ENCODE measurements around the gene KCTD17. TPM values are rescaled to one million over a fixed set of nuclear protein-coding genes. Genes with fewer than 3 reads are reported as not detected.

KCTD17 gene
- total RNA-seq, 2 experiments from 2014 or later, result 30.3 to 30.6 TPM

- H3K4me1 Mint-ChIP-seq (ENCODE audit: low read depth), result peaks cover 14% of the 10 kb centered on the region
- ATAC-seq, result no peak
- H3K27me3 Mint-ChIP-seq, result no peaks in the 10 kb centered on the region
- peak overlapping the region; percentile 79 for H3K4me3 Mint-ChIP-seq
- peaks cover 7% of the 10 kb centered on the region for H3K36me3 Mint-ChIP-seq (ENCODE audit: low read depth)
- TF ChIP-seq CTCF (IDR thresholded peaks at IDR 0.05), result no peak
- ChIA-PET CTCF (interaction anchor here (1.2 kb wide), 1 partner anchor 8 kb away, joined by 3 read pairs; no protein-coding TSS in a partner anchor), POLR2A (interaction anchor here (1.0 to 1.6 kb wide), 3 partner anchors 13 to 124 kb away, joined by 3 to 7 read pairs (median 5); partner anchors contain the start of gene IL2RB)
- H3K9me3 Mint-ChIP-seq, result no peaks in the 10 kb centered on the region
- DNase-seq, result no peak
- intact Hi-C loops (cut with micrococcal nuclease), result no loop called here
- no peak overlapping the region for H3K27ac Mint-ChIP-seq
Observed at GRCh38 chr22:37053310-37054055, 1.9 kb downstream of the KCTD17 start.

- Mint-ChIP-seq H3K27ac (no peak overlapping the region), H3K4me1 (ENCODE audit: low read depth) (peaks cover 14% of the 10 kb centered on the region), H3K36me3 (ENCODE audit: low read depth) (peaks cover 7% of the 10 kb centered on the region), H3K27me3 (no peaks in the 10 kb centered on the region), H3K4me3 (no peak overlapping the region), H3K9me3 (no peaks in the 10 kb centered on the region)
- CTCF ChIA-PET, result interaction anchor here (1.2 to 1.9 kb wide), 2 partner anchors 8 to 9 kb away, joined by 3 to 16 read pairs; no protein-coding TSS in a partner anchor
- ATAC-seq, result no peak
- DNase-seq, result no peak
- intact Hi-C loops (cut with micrococcal nuclease), result no loop called here
- POLR2A ChIA-PET, result interaction anchor here (1.1 to 1.6 kb wide), 2 partner anchors 12 to 140 kb away, joined by 3 to 5 read pairs; no protein-coding TSS in a partner anchor
- no peak for TF ChIP-seq CTCF (IDR thresholded peaks at IDR 0.05)
Observed at GRCh38 chr22:37054056-37054395, 2.5 kb downstream of the KCTD17 start.

- Mint-ChIP-seq H3K27ac (no peak overlapping the region), H3K4me3 (no peak overlapping the region), H3K36me3 (ENCODE audit: low read depth) (peaks cover 7% of the 10 kb centered on the region), H3K4me1 (ENCODE audit: low read depth) (peaks cover 14% of the 10 kb centered on the region), H3K27me3 (no peaks in the 10 kb centered on the region), H3K9me3 (no peaks in the 10 kb centered on the region)
- intact Hi-C loops (cut with micrococcal nuclease), result no loop called here
- ChIA-PET POLR2A (interaction anchor here (1.1 to 1.6 kb wide), 3 partner anchors 11 to 139 kb away, joined by 3 to 5 read pairs (median 3); no protein-coding TSS in a partner anchor), CTCF (interaction anchor here (0.6 to 2.0 kb wide), 7 partner anchors 9 to 401 kb away, joined by 3 to 16 read pairs (median 3); no protein-coding TSS in a partner anchor)
- ATAC-seq (no peak), DNase-seq (no peak)
- no peak for TF ChIP-seq CTCF (IDR thresholded peaks at IDR 0.05)
Observed at GRCh38 chr22:37054600-37055365, 3.2 kb downstream of the KCTD17 start.

GRCh38 chr22:37056246-37056645 is 4.7 kb downstream of the KCTD17 start:
- POLR2A ChIA-PET, result no interaction called here
- peak overlapping the region; percentile 30 for H3K27ac Mint-ChIP-seq

More at GRCh38 chr22:37056246-37056645, 4.7 kb downstream of the KCTD17 start:
- DNase-seq (no peak), ATAC-seq (no peak)
- intact Hi-C loops (cut with micrococcal nuclease), result no loop called here
- Mint-ChIP-seq H3K36me3 (ENCODE audit: low read depth) (peaks cover 7% of the 10 kb centered on the region), H3K4me1 (ENCODE audit: low read depth) (peaks cover 27% of the 10 kb centered on the region), H3K4me3 (no peak overlapping the region), H3K27me3 (no peaks in the 10 kb centered on the region), H3K9me3 (no peaks in the 10 kb centered on the region)
- CTCF ChIA-PET, result interaction anchor here (2.0 kb wide), 1 partner anchor 142 kb away, joined by 9 read pairs; no protein-coding TSS in a partner anchor
- no peak for TF ChIP-seq CTCF (IDR thresholded peaks at IDR 0.05)
